Measurements from ENCODE around the gene SERPINA1. TPM values are rescaled to one million over a fixed set of nuclear protein-coding genes. Genes with fewer than 3 reads are reported as not detected.
"Not testable (repeated sequence)": the region's sequence is repeated elsewhere in the genome, so short reads cannot be mapped to it uniquely, and the experiment has no call there.

Gene SERPINA1
- total RNA-seq, 1 experiment from 2014 or later = 9.1 TPM

DNA sequence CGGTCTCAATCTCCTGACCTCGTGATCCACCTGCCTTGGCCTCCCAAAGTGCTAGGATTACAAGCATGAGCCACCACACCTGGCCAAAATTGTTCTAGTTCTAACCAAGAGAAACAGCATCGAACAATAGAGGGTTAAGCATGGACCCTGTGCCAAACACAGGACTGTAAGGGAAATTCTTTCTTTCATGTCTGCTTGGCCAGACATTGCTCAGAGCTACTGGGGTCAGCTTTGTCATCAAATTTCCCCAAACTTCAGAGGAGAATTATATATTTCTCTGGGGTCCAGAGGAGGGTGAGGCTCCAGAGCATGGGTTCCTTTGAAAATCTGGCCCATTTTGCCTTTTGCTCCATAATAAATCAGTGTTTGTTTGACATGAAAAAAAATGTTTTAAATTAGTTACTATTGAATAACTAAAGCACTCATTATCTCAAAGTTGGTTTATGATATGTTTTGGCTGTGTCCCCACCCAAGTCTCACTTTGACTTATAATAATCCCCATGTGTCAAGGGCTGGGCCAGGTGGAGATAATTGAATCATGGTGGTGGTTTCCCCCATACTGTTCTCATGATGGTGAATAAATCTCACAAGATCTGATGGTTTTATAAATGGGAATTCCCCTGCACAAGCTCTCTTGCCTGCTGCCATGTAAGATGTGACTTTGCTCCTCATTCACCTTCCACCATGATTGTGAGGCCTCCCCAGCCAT, 29.2 kb upstream of the SERPINA1 start:
- H3K9me2 ChIP-seq (ENCODE audit: insufficient read depth); CTCF ChIA-PET; H4K20me1 ChIP-seq (ENCODE audit: insufficient read depth); H3K4me1 ChIP-seq (ENCODE audit: control insufficient read depth in 1 of 2, insufficient read depth in 2 of 2, low read length in 2 of 2); BruUV-seq (replicated peaks); H3K27me3 ChIP-seq (ENCODE audit: insufficient read depth, low read length); H2AFZ ChIP-seq (ENCODE audit: low read depth, low read length, poor library complexity, severe bottlenecking); DNase-seq (ENCODE audit: low read depth, low spot score); H3K4me3 ChIP-seq (replicated peaks in 1 of 2; ENCODE audit: low read depth in 1 of 2, low read length in 2 of 2); POLR2A ChIA-PET; ATAC-seq; H3K36me3 ChIP-seq (ENCODE audit: control insufficient read depth in 1 of 2, insufficient read depth in 2 of 2, low read length in 2 of 2); H3K9me3 ChIP-seq (ENCODE audit: control insufficient read depth in 1 of 2, insufficient read depth in 1 of 2, low read depth in 1 of 2, low read length in 2 of 2); H3K4me2 ChIP-seq (ENCODE audit: low read length); H3K27ac ChIP-seq (ENCODE audit: low read depth, low read length); RAD21 ChIA-PET (ENCODE audit: low non-redundant PET in 1 of 2, low total read pairs in 2 of 2, uncharacterized antibody in 2 of 2, unreplicated experiment in 2 of 2); intact Hi-C loops (cut with micrococcal nuclease); H3K79me2 ChIP-seq (ENCODE audit: insufficient read depth, low read length); H3K9ac ChIP-seq (ENCODE audit: low read length): not testable (repeated sequence)

DNA sequence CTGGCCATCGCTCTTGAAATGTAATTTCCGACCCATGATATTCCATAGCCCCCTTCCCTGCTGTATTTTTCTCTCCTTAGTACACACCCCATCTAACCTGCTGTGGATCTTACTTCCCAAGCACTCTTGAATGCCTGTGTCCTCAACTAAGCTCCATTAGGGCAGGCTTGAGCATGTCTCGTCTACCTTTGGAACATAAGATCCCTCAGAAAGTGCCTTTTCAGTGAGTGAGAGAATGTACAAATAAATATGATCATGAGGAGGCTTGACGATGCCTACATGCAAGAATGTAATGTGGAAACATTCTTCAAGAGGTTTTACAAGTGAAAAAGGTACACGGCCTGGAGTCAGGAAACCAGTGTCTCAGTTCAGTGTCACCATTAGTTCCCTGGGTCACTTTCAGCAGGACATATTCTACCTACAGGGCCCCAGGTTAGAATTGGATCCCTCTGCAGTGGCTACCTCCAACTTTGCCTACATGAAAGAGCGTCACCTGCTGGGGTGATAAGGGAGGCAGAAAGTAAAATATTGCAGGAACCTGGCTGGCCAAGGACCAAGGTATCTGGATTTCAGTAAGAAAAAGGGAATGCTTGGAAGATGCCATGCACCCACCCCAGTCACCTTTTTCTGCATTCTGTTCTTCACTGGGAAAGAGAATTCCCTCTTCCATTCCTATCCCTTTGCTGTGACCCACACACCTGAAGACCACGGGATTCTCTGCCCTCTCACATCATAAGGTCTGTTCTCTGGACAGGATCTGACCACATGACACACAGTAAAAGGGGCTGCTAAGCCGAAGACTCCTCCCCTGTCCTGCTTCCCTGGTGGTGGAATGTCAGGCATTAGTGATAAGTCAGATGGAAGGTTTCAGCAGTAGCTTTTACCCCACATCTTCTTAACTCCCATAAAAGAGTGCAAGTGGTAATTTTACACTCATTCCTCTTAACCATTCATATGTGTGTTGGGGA, 24.6 kb upstream of the SERPINA1 start:
- Histone ChIP-seq H3K4me1 (ENCODE audit: control insufficient read depth in 1 of 2, insufficient read depth in 2 of 2, low read length in 2 of 2) (no peaks in the 10 kb centered on the region), H4K20me1 (ENCODE audit: insufficient read depth) (no peaks in the 10 kb centered on the region), H3K4me2 (ENCODE audit: low read length) (no peak overlapping the region), H3K4me3 (replicated peaks in 1 of 2; ENCODE audit: low read depth in 1 of 2, low read length in 2 of 2) (no peak overlapping the region), H3K27ac (ENCODE audit: low read depth, low read length) (no peak overlapping the region), H3K9me2 (ENCODE audit: insufficient read depth) (no peaks in the 10 kb centered on the region), H3K36me3 (ENCODE audit: control insufficient read depth in 1 of 2, insufficient read depth in 2 of 2, low read length in 2 of 2) (no peaks in the 10 kb centered on the region), H2AFZ (ENCODE audit: low read depth, low read length, poor library complexity, severe bottlenecking) (no peak overlapping the region), H3K27me3 (ENCODE audit: insufficient read depth, low read length) (no peaks in the 10 kb centered on the region), H3K9me3 (ENCODE audit: control insufficient read depth in 1 of 2, insufficient read depth in 1 of 2, low read depth in 1 of 2, low read length in 2 of 2) (no peaks in the 10 kb centered on the region), H3K9ac (ENCODE audit: low read length) (no peak overlapping the region), H3K79me2 (ENCODE audit: insufficient read depth, low read length) (no peaks in the 10 kb centered on the region)
- intact Hi-C loops (cut with micrococcal nuclease) = loop anchor here (1.0 kb wide), 1 partner anchor 281 kb away; no protein-coding TSS in a partner anchor
- DNase-seq (ENCODE audit: low read depth, low spot score) (no peak), ATAC-seq (peak; percentile 87)
- ChIA-PET RAD21 (ENCODE audit: low non-redundant PET in 1 of 2, low total read pairs in 2 of 2, uncharacterized antibody in 2 of 2, unreplicated experiment in 2 of 2) (no interaction called here), CTCF (interaction anchor here (0.9 to 2.1 kb wide), 5 partner anchors 10 to 281 kb away, joined by 4 to 9 read pairs (median 5); no protein-coding TSS in a partner anchor), POLR2A (no interaction called here)
- no TSS peak for BruUV-seq (replicated peaks)
- TF ChIP-seq, protein P1, sequence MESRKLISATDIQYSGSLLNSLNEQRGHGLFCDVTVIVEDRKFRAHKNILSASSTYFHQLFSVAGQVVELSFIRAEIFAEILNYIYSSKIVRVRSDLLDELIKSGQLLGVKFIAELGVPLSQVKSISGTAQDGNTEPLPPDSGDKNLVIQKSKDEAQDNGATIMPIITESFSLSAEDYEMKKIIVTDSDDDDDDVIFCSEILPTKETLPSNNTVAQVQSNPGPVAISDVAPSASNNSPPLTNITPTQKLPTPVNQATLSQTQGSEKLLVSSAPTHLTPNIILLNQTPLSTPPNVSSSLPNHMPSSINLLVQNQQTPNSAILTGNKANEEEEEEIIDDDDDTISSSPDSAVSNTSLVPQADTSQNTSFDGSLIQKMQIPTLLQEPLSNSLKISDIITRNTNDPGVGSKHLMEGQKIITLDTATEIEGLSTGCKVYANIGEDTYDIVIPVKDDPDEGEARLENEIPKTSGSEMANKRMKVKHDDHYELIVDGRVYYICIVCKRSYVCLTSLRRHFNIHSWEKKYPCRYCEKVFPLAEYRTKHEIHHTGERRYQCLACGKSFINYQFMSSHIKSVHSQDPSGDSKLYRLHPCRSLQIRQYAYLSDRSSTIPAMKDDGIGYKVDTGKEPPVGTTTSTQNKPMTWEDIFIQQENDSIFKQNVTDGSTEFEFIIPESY (IDR thresholded peaks at IDR 0.05; ENCODE audit: extremely low read depth, insufficient replicate concordance, low read length) = no peak
- TF ChIP-seq EZH2phosphoT487 (IDR thresholded peaks at IDR 0.05; ENCODE audit: borderline replicate concordance) = no peak
- TF ChIP-seq, protein P2, sequence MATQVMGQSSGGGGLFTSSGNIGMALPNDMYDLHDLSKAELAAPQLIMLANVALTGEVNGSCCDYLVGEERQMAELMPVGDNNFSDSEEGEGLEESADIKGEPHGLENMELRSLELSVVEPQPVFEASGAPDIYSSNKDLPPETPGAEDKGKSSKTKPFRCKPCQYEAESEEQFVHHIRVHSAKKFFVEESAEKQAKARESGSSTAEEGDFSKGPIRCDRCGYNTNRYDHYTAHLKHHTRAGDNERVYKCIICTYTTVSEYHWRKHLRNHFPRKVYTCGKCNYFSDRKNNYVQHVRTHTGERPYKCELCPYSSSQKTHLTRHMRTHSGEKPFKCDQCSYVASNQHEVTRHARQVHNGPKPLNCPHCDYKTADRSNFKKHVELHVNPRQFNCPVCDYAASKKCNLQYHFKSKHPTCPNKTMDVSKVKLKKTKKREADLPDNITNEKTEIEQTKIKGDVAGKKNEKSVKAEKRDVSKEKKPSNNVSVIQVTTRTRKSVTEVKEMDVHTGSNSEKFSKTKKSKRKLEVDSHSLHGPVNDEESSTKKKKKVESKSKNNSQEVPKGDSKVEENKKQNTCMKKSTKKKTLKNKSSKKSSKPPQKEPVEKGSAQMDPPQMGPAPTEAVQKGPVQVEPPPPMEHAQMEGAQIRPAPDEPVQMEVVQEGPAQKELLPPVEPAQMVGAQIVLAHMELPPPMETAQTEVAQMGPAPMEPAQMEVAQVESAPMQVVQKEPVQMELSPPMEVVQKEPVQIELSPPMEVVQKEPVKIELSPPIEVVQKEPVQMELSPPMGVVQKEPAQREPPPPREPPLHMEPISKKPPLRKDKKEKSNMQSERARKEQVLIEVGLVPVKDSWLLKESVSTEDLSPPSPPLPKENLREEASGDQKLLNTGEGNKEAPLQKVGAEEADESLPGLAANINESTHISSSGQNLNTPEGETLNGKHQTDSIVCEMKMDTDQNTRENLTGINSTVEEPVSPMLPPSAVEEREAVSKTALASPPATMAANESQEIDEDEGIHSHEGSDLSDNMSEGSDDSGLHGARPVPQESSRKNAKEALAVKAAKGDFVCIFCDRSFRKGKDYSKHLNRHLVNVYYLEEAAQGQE (IDR thresholded peaks at IDR 0.05; ENCODE audit: low read depth) = no peak
- TF ChIP-seq, protein P3, sequence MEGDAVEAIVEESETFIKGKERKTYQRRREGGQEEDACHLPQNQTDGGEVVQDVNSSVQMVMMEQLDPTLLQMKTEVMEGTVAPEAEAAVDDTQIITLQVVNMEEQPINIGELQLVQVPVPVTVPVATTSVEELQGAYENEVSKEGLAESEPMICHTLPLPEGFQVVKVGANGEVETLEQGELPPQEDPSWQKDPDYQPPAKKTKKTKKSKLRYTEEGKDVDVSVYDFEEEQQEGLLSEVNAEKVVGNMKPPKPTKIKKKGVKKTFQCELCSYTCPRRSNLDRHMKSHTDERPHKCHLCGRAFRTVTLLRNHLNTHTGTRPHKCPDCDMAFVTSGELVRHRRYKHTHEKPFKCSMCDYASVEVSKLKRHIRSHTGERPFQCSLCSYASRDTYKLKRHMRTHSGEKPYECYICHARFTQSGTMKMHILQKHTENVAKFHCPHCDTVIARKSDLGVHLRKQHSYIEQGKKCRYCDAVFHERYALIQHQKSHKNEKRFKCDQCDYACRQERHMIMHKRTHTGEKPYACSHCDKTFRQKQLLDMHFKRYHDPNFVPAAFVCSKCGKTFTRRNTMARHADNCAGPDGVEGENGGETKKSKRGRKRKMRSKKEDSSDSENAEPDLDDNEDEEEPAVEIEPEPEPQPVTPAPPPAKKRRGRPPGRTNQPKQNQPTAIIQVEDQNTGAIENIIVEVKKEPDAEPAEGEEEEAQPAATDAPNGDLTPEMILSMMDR (IDR thresholded peaks at IDR 0.05 in 2 of 3, conservative IDR thresholded peaks at IDR 0.05 in 1 of 3; ENCODE audit: borderline replicate concordance in 1 of 3, insufficient read depth in 1 of 3, low read depth in 2 of 3, low read length in 2 of 3) = peak; percentile 70 to 71 (median 71); a peak in 5 of 6 replicates
- TF ChIP-seq ZFX (IDR thresholded peaks at IDR 0.05) = no peak
- TF ChIP-seq CBX3 (IDR thresholded peaks at IDR 0.05; ENCODE audit: low read depth) = no peak
- no peak for TF ChIP-seq ZNF274 (IDR thresholded peaks at IDR 0.05; ENCODE audit: low read depth, low read length)

Data from HCT116 (cell line).